HepG2 (cell line): ENCODE results near the gene IFRD1. TPM values are rescaled to one million over a fixed set of nuclear protein-coding genes. Genes with fewer than 3 reads are reported as not detected.
A peak's percentile ranks its signal among the peaks of the same experiment; 100 is the strongest.

Experiments used
- ATAC-seq: fragments of 200-7000 bp; cut with Tn5 transposase; 3 replicates; pipeline ENCODE4 v1.9.1; 2020; ENCODE audit warnings: mild to moderate bottlenecking, moderate library complexity
- BruUV-seq: library from RNA; stranded (reverse); fragments of 400-500 nt; replicated peaks from 2 replicates; lab custom pipeline; 2021; lab: Mats Ljungman, UMichigan
- CTCF ChIA-PET: fragments of 300-600 bp; formaldehyde crosslinking; extraction: SDS; loops from one replicate; lab custom pipeline; 2021; ENCODE audit warnings: low total read pairs, inconsistent platforms, low intra/inter-chr PET ratio; lab: Yijun Ruan, JAX
- POLR2A ChIA-PET: fragments of 350-600 bp; sonication (Branson Sonifier 250); formaldehyde crosslinking; loops from one replicate; lab custom pipeline; 2020; ENCODE audit warnings: antibody characterized with exemption, inconsistent platforms; lab: Yijun Ruan, JAX
- DNase-seq: peaks from one replicate; pipeline ENCODE4 v3.0.0-alpha.2; 2015; ENCODE audit warnings: low spot score
- FAIRE-seq: peaks from 3 replicates; lab custom pipeline; 2011; peaks lifted over from hg19 to GRCh38; lab: Jason Lieb, UNC
- H2AFZ ChIP-seq: one replicate; pipeline ENCODE4 v1.6.1; 2011; ENCODE audit warnings: low read length, inconsistent platforms
- H3K27ac ChIP-seq: fragments of 300-600 bp; 3 replicates; pipeline ENCODE4 v1.8.0; 2011; ENCODE audit warnings: mixed run types, mild to moderate bottlenecking, mixed read lengths, low read length, inconsistent platforms; ENCODE audit not compliant: insufficient read depth; ENCODE audit errors: extremely low read length
- H3K27me3 ChIP-seq, 2 experiments: fragments of 200-600 bp in 1 of 2; 2 replicates in 1 of 2; 3 replicates in 1 of 2; pipeline versions ENCODE4 v1.6.0 to v1.8.0; 2011; ENCODE audit warnings: low read length in 2 of 2, mild to moderate bottlenecking in 2 of 2, moderate library complexity in 2 of 2, inconsistent platforms in 1 of 2; ENCODE audit not compliant: insufficient read depth in 2 of 2, control insufficient read depth in 1 of 2
- H3K36me3 ChIP-seq, 2 experiments: fragments of 200-600 bp in 1 of 2; replicated peaks in 1 of 2; 2 replicates in 1 of 2; 3 replicates in 1 of 2; pipeline versions ENCODE4 v1.5.1 to v1.8.0; 2011; ENCODE audit warnings: low read length in 2 of 2, inconsistent platforms in 1 of 2; ENCODE audit not compliant: insufficient read depth in 2 of 2, control insufficient read depth in 1 of 2
- H3K4me1 ChIP-seq: 2 replicates; pipeline ENCODE4 v1.5.1; 2012; ENCODE audit warnings: low read length, inconsistent platforms; ENCODE audit not compliant: insufficient read depth
- H3K4me2 ChIP-seq: 2 replicates; pipeline ENCODE4 v1.6.0; 2011; ENCODE audit warnings: low read depth, low read length, inconsistent platforms
- H3K4me3 ChIP-seq, 3 experiments: fragments of 200-600 bp in 1 of 3; sonication (generic), shearing (Covaris generic) in 1 of 3; replicated peaks in 1 of 3; 2 replicates each; pipeline ENCODE4 v1.5.1; 2011 to 2016; ENCODE audit warnings: low read length in 3 of 3, inconsistent platforms in 2 of 3, low read depth in 2 of 3, mild to moderate bottlenecking in 2 of 3, control low read depth in 1 of 3, mixed read lengths in 1 of 3; ENCODE audit not compliant: insufficient read depth in 1 of 3
- H3K79me2 ChIP-seq: one replicate; pipeline ENCODE4 v1.6.1; 2011; ENCODE audit warnings: low read length, inconsistent platforms; ENCODE audit not compliant: insufficient read depth
- H3K9ac ChIP-seq: 2 replicates; pipeline ENCODE4 v1.6.0; 2011; ENCODE audit warnings: mild to moderate bottlenecking, low read depth, low read length, inconsistent platforms; ENCODE audit not compliant: insufficient read depth
- H3K9me3 ChIP-seq: 2 replicates; pipeline ENCODE4 v1.5.1; 2012; ENCODE audit warnings: mild to moderate bottlenecking, low read length
- H4K20me1 ChIP-seq: 2 replicates; pipeline ENCODE4 v1.6.0; 2011; ENCODE audit warnings: inconsistent platforms, mild to moderate bottlenecking, low read length, moderate library complexity; ENCODE audit not compliant: insufficient read depth
- CCAR2 ChIP-seq: fragments of 200-400 bp; formaldehyde crosslinking; optimal IDR thresholded peaks from 2 replicates; pipeline ENCODE3; 2018; ENCODE audit warnings: low read depth, mild to moderate bottlenecking, low read length, moderate library complexity
- NCOA2 ChIP-seq: sonication (generic); formaldehyde crosslinking; IDR thresholded peaks from 2 replicates; pipeline ENCODE4 v1.8.0; 2022; ENCODE audit warnings: inconsistent platforms
- NR2F1 ChIP-seq, 2 experiments: fragments of 450-650 bp in 1 of 2; formaldehyde crosslinking in 1 of 2; IDR thresholded peaks; 2 replicates each; pipeline versions ENCODE4 v1.5.0 to v1.6.1; 2016 to 2020; ENCODE audit warnings: mild to moderate bottlenecking in 1 of 2, missing compliant biosample characterization in 1 of 2, missing genetic modification reagents in 1 of 2, moderate library complexity in 1 of 2
- POLR2AphosphoS2 ChIP-seq: IDR thresholded peaks from 2 replicates; pipeline ENCODE4 v1.6.1; 2011; ENCODE audit warnings: low read depth, low read length, improper control_type of control experiment
- POLR2G ChIP-seq: fragments of 200-400 bp; formaldehyde crosslinking; IDR thresholded peaks from 2 replicates; pipeline ENCODE4 v1.6.1; 2018; ENCODE audit warnings: mild to moderate bottlenecking, low read depth, low read length, moderate library complexity
- ZNF512 ChIP-seq: sonication (generic); formaldehyde crosslinking; IDR thresholded peaks from 2 replicates; pipeline ENCODE4 v1.4.0; 2020; ENCODE audit warnings: mild to moderate bottlenecking, missing genetic modification reagents
- WGBS: methylation state at CpG from one replicate; pipeline ENCODE4 v1.1.6; 2017; ENCODE audit warnings: low lambda C conversion rate; 5-methylcytosine and 5-hydroxymethylcytosine counted together
- in situ Hi-C: cut with HindIII; loops from 2 replicates; pipeline ENCODE4 v1.10.0; 2017; ENCODE audit warnings: low pct_unique_long_range_greater_than_20kb; ENCODE audit not compliant: extremely low pct_ligation_motif_present
- intact Hi-C: fragments of 100-400 bp; cut with micrococcal nuclease; formaldehyde crosslinking; loops from one replicate; pipeline ENCODE4 v1.10.0; 2022; ENCODE audit not compliant: unreplicated experiment
- polyA plus RNA-seq, 8 experiments: library from polyadenylated mRNA; depleted of rRNA in 3 of 8; stranded (reverse) in 7 of 8; unstranded in 1 of 8; fragments of >200 nt; fragmentation: Illumina TruSeq in 4 of 8; extraction: Trizol in 4 of 8; gene quantifications; 2 replicates each; pipeline versions ENCODE4 v1.2.1 to v1.2.3, GENCODE V29; 2011 to 2016; ENCODE audit warnings: low read depth in 4 of 8, missing spikeins in 1 of 8, mixed read lengths in 1 of 8; ENCODE audit not compliant: insufficient read depth in 1 of 8
- total RNA-seq, 5 experiments: library from RNA; depleted of rRNA; stranded (reverse); fragments of >200 nt; fragmentation: Illumina TruSeq; extraction: Trizol; gene quantifications; 2 replicates each; pipeline ENCODE4 v1.2.3, GENCODE V29; 2016; ENCODE audit warnings: low read depth in 1 of 5

The IFRD1 gene
- total and polyA plus RNA-seq, 2 of the 13 experiments (the other 11 are each of a cell fraction or from before 2014, with no cell fraction given) = 50.9 to 55.5 TPM

GRCh38 chr7:112476390-112477052 is 26.3 kb downstream of the IFRD1 start:
- 97% methylated on average over 8 of the region's 8 CpGs for WGBS
- Histone ChIP-seq H3K79me2 (no peaks in the 10 kb centered on the region), H3K4me2 (no peak overlapping the region), H3K36me3 (peaks cover 3 to 37% of the 10 kb centered on the region in 2 experiments), H3K4me3 (no peak overlapping the region), H3K27me3 (no peaks in the 10 kb centered on the region), H3K9me3 (no peaks in the 10 kb centered on the region), H3K9ac (no peak overlapping the region), H4K20me1 (no peaks in the 10 kb centered on the region), H3K27ac (no peak overlapping the region), H2AFZ (no peak overlapping the region), H3K4me1 (no peaks in the 10 kb centered on the region)
- POLR2A ChIA-PET = no interaction called here
- DNase-seq (no peak), ATAC-seq (no peak), FAIRE-seq (no peak)
- TF ChIP-seq NR2F1 (CRISPR knock-in tag; IDR thresholded peaks at IDR 0.05) = 0 out of 4 replicates have a peak, but pooled peaks of 1 of the 2 experiments have one; percentile 18
- TF ChIP-seq POLR2G = 0 out of 2 replicates have a peak, but pooled peaks have one; percentile 12
- TF ChIP-seq CCAR2 = no peak
- no peak for TF ChIP-seq ZNF512 (CRISPR knock-in tag)
- no peak for TF ChIP-seq NCOA2 (CRISPR knock-in tag)
- TF ChIP-seq POLR2AphosphoS2 = peak; percentile 45
- intact Hi-C loops (no loop called here), in situ Hi-C loops (no loop called here)
- no TSS peak for BruUV-seq
- CTCF ChIA-PET = no interaction called here
